GM21447 (cell line): Measurements from ENCODE around the gene TNFRSF18.

Experiments used
- ATAC-seq: cut with Tn5 transposase; IDR thresholded peaks from one replicate; pipeline ENCODE4 v1.9.1; 2021; ENCODE audit not compliant: unreplicated experiment

Gene TNFRSF18

DNA sequence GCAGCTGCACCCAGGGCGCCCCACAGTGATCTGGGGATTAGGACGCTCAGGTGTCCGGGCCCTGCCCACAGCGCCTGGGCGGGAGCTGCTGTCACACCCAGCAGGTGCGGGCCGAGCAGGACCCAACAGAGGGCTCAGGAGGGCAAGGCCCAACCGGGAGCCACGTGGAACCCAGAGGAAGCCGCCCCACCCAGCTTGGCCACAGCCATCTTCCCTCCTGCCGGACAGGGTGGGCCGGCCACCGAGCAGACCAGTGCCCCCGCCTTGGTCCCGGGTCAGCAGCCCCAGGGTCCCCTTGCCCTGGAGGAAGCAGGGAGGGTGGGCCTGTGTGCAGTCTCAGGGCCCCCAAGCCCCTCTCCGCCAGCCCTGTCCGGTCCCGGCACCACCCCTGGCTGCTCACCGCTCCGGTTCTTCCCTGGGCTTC, 39.0 kb downstream of the TNFRSF18 start:
- ATAC-seq: no peak

GRCh38 chr1:1166642-1167397, 39.6 kb downstream of the TNFRSF18 start:
- no peak for ATAC-seq

GRCh38 chr1:1165900-1166421, 40.4 kb downstream of the TNFRSF18 start:
- no peak for ATAC-seq

GRCh38 chr1:1165485-1165884, 40.9 kb downstream of the TNFRSF18 start:
- no peak for ATAC-seq

DNA sequence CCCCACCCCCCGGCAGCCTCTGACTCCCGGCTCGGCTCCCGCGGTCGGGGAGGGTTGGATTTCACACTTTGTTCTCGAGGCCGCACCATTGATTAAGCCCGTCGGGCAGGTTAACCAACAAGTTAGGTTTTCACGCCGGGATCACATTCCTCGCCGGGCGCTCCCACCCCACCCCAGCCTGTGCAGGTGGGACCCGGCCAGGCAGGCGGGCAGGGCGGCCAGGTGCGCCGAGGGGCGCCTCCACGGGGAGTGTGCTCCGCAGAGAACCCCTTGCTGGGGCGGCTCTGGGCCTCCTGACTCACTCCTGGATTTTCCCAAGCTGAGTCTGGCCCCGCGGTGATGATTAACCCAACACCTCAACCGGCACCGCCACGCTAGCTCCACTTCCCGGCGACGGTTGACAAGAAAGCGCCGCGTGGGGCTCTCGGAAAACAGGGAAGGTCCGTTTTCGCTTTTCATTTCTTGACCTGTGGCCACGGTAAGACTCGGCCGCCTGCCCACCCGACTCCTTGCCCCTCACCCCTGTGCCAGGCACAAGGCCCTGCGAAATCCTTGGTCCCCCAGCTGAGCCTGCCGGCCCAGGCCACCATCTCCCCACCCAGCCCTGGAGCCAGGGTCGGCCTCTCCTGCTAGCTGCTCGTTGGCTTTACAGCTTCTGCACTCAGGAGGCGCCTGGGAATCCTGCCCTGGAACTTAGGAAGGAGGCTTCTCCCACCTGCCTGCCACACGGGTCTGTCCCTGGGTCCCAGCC, 41.5 kb downstream of the TNFRSF18 start:
- ATAC-seq: no peak

DNA sequence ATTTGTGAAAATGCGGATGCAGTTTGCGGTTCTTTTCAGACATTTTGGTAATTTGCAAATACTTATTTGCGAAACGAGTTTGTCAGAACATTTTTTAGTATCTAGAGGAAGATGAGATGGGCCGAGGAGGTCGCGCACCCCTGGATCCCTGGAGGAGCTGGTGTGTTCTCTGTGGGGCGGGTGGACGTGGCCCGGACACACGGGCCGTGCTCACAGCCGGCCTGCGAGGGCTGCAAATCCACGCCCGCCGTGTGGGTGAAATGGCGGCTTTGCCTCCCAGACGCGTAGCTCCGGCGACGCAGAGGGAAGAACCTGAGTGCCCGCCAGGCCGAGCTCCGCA, 42.1 kb downstream of the TNFRSF18 start:
- ATAC-seq: no peak

- no peak for ATAC-seq
Measured at GRCh38 chr1:1163538-1164070, 42.8 kb downstream of the TNFRSF18 start.

GRCh38 chr1:1162597-1163537, 43.5 kb downstream of the TNFRSF18 start:
- ATAC-seq: no peak

DNA sequence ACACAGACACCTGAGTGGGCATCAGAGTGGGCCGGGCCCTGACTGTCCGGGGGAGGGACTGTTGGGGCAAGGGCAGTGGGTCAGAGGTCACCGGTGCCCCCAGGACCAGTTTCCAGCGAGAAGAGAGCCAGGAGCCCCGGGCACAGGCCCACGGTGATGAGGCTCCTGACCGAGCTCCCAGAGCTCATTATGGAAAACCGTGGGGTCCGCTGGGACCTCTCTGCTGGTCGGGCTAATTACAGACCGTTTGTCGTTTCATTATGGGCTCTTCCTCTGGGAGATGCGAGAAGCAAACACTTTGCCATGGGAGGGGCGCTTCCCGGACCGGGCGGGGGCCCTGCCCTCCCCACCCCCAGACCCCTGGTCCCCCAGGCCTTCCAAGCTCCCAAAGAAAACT, 44.7 kb downstream of the TNFRSF18 start:
- ATAC-seq: no peak

GRCh38 chr1:1161078-1161682, 45.2 kb downstream of the TNFRSF18 start:
- no peak for ATAC-seq

- ATAC-seq: no peak
Measured at GRCh38 chr1:1160281-1160930, 46.0 kb downstream of the TNFRSF18 start.

DNA sequence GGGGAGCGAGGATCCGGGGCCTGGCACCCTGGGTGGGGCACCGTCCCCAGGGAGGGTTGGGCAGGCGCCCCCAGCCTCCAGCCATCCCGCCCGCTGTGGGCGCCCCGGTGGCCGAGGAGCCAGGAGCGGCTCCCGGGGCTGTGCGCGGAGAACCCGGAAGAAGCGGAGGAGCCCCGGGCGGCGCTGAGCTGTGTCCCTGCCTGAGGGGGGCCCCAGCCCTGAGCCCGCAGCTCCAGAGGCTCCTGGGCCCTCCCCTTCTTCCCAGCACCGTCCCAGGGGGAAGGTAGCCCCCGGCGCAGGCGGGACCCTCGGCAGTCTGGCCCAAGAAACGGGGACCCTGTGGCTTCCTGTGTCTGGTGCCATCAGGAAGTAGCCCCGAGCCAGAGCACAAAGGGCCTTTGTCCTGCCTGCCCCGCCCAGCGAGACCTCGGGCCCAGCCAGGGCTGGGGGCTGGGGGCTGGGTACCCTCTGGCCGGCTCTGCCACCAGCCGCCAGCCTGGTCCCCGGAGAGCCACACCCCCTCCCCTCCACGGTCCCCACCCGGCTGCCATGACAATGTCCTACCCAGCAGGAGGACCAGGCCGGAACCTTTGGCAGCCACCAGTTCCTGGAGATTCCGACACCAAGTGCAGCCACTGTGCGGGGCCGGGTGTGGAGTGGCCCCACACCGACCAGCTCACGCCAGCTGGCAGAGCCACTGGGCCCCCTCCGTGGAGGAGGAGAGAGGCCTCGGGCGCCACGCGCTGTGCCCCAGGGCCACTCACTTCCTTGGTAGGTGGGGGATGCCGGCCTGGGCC, 48.3 kb downstream of the TNFRSF18 start:
- ATAC-seq: peak; percentile 37

DNA sequence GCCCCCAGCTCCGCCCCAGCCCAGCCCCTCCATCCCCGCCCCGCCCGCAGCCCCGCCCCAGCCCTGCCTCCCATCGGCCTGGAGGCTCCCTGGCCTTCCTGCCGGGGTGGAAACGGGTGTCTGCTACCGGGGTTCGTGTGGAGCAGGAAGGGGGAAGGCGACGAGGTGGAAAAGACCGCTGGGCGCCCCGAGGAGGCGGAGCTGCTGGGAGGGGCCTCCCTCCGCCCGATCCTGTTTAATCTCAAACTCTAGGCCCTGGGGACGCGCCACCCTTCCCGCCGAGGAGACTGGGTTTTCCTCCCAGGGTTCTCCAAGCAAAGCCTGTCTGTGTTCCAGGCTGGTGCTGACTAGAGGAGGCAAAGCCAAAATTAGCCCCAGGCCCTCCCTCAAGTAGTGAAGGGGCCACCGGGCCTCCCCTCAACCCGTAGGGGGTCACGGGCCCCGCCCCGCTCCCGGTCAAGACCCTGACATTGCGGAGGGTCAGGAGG, 48.9 kb downstream of the TNFRSF18 start:
- ATAC-seq: peak; percentile 71

GRCh38 chr1:1157033-1157365, 49.4 kb downstream of the TNFRSF18 start:
- no peak for ATAC-seq

GRCh38 chr1:1156140-1157032, 50.0 kb downstream of the TNFRSF18 start:
- ATAC-seq: no peak

- no peak for ATAC-seq
Measured at GRCh38 chr1:1155258-1155657, 51.1 kb downstream of the TNFRSF18 start.

GRCh38 chr1:1153874-1154273, 52.5 kb downstream of the TNFRSF18 start:
- ATAC-seq: no peak
